ENCODE measurements around the gene SMARCA4.

The SMARCA4 gene

GRCh38 chr19:10961073-10961860 is 437 bp downstream of the SMARCA4 start:
- TF ChIP-seq, protein P1, sequence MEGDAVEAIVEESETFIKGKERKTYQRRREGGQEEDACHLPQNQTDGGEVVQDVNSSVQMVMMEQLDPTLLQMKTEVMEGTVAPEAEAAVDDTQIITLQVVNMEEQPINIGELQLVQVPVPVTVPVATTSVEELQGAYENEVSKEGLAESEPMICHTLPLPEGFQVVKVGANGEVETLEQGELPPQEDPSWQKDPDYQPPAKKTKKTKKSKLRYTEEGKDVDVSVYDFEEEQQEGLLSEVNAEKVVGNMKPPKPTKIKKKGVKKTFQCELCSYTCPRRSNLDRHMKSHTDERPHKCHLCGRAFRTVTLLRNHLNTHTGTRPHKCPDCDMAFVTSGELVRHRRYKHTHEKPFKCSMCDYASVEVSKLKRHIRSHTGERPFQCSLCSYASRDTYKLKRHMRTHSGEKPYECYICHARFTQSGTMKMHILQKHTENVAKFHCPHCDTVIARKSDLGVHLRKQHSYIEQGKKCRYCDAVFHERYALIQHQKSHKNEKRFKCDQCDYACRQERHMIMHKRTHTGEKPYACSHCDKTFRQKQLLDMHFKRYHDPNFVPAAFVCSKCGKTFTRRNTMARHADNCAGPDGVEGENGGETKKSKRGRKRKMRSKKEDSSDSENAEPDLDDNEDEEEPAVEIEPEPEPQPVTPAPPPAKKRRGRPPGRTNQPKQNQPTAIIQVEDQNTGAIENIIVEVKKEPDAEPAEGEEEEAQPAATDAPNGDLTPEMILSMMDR (conservative IDR thresholded peaks at IDR 0.05; ENCODE audit: low read length), result no peak
- peak; percentile 20 for DNase-seq (ENCODE audit: low read depth)
- H3K4me3 ChIP-seq (ENCODE audit: low read length), result peak overlapping the region; percentile 90

DNA sequence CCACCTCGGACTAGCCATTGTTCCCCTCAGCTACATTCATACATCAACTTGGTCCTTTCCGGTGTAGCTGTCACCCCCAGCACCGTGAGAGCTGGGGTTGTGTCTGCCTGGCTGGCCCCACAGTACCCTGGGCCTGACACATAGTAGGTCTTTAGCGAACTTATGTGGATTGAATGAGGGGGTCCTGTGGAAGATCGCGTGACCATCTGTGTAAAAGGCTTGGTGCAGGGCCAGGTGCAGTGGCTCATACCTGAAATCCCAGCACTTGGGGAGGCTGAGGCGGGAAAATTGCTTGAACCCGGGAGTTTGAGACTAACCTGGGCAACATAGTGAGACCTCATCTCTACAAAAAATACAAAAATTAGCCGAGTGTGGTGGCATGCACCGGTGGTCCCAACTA is 2.0 kb downstream of the SMARCA4 start:
- H3K4me3 ChIP-seq (ENCODE audit: low read length), result no peak overlapping the region; the same call in 1 of the 2 replicates
- TF ChIP-seq, protein P1 (conservative IDR thresholded peaks at IDR 0.05; ENCODE audit: low read length), result no peak
- no peak for DNase-seq (ENCODE audit: low read depth)

GRCh38 chr19:10963865-10964264 is 3.0 kb downstream of the SMARCA4 start:
- TF ChIP-seq, protein P1 (conservative IDR thresholded peaks at IDR 0.05; ENCODE audit: low read length), result no peak
- H3K4me3 ChIP-seq (ENCODE audit: low read length), result no peak overlapping the region
- no peak for DNase-seq (ENCODE audit: low read depth)

DNA sequence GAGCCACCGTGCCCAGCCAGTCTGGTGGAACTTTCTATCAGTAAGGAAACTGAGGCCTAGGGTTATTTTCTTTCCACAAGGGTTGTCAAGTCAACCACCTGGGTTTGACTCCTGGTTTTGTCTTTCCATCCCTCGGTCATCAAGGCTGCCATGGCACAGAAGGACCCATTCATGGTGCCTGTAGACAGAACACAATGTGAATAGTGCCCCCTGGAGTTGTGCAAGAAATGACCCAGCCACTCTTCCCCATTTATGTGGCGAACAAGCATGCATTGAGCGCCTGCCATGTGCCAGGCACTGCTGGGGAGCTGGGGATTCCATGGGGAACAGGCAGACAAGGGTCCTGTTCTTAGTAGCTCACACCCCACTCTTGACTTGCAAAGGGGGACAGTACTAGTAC is 4.1 kb downstream of the SMARCA4 start:
- no peak overlapping the region for H3K4me3 ChIP-seq (ENCODE audit: low read length)
- DNase-seq (ENCODE audit: low read depth), result no peak
- TF ChIP-seq, protein P1 (conservative IDR thresholded peaks at IDR 0.05; ENCODE audit: low read length), result no peak

DNA sequence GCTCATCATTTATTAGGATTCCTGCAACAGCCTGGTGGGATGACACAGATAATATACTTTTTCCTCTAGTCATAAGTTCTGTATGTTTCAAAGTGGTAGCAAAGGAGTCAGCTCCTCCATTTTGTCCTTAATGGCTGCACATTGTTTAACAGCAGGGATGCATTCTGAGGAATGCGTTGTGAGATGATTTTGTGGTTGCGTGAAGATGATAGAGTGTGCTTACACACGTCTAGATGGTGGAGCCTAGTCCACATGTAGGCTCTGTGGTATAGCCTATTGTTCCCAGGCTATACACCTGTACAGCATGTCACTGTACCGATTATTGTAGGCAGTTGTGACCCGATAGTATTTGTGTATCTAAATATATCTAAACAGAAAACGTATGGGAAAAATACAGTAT is 4.6 kb downstream of the SMARCA4 start:
- H3K4me3 ChIP-seq (ENCODE audit: low read length), result no peak overlapping the region

GRCh38 chr19:10966809-10967208 is 6.0 kb downstream of the SMARCA4 start:
- TF ChIP-seq, protein P1 (conservative IDR thresholded peaks at IDR 0.05; ENCODE audit: low read length), result no peak
- no peak for DNase-seq (ENCODE audit: low read depth)

More for the DNA sequence above, 4.6 kb downstream of the SMARCA4 start:
- TF ChIP-seq, protein P1 (conservative IDR thresholded peaks at IDR 0.05; ENCODE audit: low read length), result no peak
- no peak for DNase-seq (ENCODE audit: low read depth)

DNA sequence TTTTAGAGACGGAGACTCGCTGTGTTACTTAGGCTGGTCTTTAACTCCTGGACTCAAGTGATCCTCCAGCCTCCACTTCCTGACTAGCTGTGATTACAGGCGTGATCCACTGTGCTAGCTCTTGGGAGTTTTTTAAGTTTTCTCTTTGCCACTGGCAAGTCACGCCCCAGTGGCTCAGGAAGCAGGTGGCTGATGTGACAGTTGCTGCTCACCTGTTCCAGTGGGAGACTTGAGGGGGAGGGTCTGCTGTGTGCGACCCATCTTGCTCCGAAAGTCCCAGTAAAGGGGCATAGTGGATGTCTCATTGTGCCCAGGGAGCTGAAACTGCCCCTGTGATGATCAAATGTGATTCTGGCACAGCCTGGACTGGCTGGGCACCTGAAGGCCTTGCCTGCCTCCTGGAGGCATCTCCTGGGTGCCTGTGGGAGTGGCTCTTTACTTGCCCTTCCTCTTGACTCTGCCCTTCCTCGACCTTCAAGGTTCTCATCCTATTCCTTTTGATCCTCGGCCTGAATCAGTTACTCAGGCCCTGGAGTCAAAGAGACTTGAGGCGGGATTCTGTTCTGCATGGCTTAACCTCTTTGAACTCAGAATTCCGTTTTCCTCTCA is 7.8 kb downstream of the SMARCA4 start:
- no peak overlapping the region for H3K4me3 ChIP-seq (ENCODE audit: low read length)
- TF ChIP-seq, protein P1 (conservative IDR thresholded peaks at IDR 0.05; ENCODE audit: low read length), result no peak
- DNase-seq (ENCODE audit: low read depth), result no peak

More at GRCh38 chr19:10966809-10967208, 6.0 kb downstream of the SMARCA4 start:
- H3K4me3 ChIP-seq (ENCODE audit: low read length), result no peak overlapping the region

Measured in AG10803 (cell line).